ENCODE results near the gene RAB25.

- no peak for TF ChIP-seq CTCF (optimal IDR thresholded peaks at IDR 0.05 in 1 of 3, IDR thresholded peaks at IDR 0.05 in 1 of 3, conservative IDR thresholded peaks at IDR 0.05 in 1 of 3; ENCODE audit: extremely low read depth in 1 of 3, insufficient read depth in 2 of 3, low read length in 3 of 3)
- no peak for TF ChIP-seq EZH2 (IDR thresholded peaks at IDR 0.05; ENCODE audit: low read length)
Observed at GRCh38 chr1:156083800-156084790, 23.1 kb downstream of the RAB25 start.

Measured in keratinocyte (primary cell).